HG03045 (cell line): ENCODE results near the gene ALDH1A2.

Experiments used
- ATAC-seq: cut with Tn5 transposase; IDR thresholded peaks from one replicate; pipeline ENCODE4 v1.9.1; 2021; ENCODE audit warnings: mild to moderate bottlenecking, moderate library complexity; ENCODE audit not compliant: unreplicated experiment

Gene ALDH1A2

DNA sequence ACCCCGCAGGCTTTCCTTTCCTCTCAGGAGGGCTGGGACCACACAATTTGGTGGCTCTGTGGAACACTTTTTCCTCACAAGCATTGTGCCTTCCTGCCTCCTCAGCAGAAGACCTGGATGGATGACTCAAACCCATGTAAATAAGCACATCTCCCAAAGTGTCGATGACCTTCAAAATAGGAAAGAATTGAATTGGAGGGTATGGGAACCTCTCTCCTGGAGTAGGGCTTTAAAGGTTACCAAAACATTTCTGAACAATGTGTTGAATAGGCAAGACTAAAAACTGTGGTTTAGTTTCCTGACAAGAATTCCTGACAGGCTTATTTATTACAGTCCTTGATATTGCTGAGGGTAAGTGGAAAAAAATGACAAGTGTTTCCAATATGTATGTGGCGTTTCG lies 118.2 kb downstream of the ALDH1A2 start:
- ATAC-seq: no peak

DNA sequence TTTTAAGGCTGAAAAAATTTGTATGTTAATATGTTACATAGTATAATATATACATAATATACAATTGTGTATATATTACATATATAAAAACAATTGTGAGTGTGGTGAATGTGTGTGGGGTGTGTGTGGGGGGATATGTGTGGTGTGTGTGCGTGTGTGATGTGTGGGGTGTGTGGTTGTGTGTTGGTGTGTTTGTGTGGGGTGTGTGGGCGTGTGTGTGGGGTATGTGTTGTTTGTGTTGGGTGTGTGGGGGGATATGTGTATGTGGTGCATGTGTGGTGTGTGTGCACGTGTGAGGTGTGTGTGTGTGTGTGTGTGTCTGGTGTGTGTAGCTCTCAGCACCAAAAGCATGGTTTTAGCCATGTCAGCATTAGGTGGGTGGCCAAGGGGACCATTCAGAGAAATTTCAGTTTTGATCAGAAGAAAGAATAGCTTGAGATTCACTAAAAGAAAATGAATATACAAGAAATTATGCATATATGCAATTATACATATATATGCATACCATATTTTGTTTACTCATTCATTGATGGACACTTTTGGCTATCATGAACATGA lies 118.9 kb downstream of the ALDH1A2 start:
- ATAC-seq: no peak

DNA sequence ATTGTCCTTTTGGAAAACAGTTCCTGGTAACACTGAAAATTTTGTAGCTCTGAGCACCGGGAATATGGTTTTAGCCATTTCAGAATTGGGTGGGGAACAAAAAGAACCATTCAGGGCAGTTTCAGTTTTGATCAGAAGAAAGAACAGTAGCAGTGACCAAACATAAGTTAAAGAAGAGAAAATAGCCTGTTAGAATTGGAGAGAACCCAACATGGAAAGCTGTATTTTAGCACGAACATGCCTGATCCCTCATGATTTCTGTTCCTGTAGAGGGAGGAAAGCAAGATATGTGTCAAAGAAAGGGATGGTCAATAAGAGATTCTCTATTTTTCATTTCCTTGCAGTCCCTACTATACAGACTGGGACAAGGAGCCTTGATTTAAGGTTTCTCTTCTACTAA lies 119.9 kb downstream of the ALDH1A2 start:
- ATAC-seq: no peak

DNA sequence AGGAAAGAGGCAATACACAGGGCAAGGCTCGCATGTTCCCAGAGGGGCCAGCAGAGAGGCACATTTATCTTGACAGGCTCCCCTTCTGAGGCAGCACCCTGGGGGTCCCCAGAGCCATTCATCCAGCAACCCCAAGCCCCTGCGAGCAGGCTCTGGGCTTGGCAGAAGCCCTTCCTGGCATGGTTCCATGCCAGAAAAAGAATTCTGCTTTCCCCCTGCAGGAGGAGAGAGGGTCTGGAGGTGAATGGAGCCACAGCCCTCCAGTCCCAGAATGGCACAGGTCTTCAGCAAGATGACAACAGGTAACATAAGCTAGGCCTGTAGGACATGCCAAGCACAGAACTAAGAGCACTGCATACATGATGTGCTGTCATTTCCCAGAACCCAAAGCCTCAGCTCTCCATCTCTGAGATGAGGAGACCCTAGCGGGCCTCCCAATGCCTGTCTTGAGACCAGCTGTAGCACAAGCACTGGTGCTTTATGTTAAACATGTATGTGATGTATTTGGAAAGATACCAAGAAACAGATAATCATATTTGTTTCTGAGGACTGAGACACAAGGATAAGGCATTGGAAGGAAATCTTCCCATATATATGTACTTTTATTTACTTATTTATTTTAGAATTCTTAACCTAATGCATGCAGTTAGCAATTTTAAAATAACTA lies 121.6 kb downstream of the ALDH1A2 start:
- ATAC-seq: no peak

DNA sequence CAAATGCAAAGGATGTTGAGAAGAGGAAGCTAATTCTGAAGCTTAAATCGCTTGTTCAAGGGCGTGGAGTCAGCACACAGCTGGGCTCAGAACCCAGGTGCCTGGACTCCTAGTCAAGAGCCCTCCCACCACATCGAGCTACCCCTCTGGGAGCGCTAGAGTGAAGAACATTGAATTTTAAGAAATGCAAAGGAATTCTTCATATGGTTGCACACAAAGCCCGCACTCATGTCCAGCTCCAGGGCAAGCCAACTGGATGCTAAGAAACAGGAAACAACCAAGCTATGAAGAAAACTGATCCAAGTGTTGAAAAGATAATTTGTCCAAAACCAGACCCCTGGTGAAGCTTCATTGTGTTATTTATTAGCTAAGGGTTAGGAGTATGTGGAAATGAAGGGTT lies 122.3 kb downstream of the ALDH1A2 start:
- ATAC-seq: no peak

DNA sequence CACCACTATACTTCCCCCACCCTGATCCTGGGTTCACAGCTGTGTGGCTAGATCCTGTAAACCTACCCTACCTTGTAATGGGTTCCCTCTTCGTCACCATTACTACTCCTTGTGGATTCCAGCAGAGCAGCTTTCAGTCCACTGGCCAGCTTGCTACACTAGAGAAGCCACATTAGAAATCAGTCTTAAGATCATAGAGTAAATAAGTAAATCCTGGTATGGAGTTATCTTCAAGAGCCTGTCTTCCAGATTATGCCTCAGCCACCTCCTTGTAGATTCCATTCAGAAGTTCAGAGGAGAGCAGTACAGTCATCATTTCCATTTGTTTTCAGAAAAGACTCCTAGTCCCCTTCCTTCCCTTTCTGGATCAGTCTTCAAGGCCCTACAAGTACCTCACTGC lies 123.7 kb downstream of the ALDH1A2 start:
- no peak for ATAC-seq

DNA sequence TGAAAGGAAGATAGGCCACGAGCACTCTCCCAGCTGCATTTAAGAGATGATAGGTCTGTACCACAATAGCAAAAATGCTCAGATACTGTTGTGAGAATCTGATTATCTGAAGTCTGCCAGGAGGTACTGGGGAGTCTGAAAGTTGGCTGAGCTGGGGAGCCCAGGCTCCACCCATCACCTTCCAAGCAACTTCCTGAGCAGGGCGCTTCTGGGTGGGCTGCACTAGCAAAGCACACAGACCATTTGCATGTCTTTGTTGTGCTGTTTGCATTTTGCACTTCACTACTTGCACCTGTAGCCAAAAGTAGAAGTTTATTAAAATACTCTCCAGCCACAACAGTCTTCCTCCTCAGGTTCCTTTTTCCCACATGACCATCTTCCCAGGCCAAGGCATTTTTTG lies 133.2 kb downstream of the ALDH1A2 start:
- no peak for ATAC-seq

DNA sequence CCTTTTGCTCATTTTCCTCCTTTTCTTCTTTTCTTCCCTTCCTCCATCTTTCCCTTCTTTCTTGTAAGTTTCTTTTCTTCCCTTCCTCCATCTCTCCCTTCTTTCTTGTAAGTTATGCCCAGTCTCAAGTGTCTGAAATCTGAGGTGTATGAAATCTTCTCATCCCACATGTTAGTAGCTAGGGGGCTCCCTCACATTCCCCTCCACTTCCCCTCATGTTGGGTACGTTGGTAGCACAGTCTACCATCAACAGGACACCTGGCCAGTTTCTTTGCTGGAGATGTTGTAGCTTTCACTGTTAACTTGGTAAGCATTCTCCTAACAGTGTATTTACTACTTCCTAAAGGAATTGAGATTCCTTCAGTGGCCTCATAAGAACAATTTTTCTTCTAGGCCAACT lies 133.9 kb downstream of the ALDH1A2 start:
- no peak for ATAC-seq

DNA sequence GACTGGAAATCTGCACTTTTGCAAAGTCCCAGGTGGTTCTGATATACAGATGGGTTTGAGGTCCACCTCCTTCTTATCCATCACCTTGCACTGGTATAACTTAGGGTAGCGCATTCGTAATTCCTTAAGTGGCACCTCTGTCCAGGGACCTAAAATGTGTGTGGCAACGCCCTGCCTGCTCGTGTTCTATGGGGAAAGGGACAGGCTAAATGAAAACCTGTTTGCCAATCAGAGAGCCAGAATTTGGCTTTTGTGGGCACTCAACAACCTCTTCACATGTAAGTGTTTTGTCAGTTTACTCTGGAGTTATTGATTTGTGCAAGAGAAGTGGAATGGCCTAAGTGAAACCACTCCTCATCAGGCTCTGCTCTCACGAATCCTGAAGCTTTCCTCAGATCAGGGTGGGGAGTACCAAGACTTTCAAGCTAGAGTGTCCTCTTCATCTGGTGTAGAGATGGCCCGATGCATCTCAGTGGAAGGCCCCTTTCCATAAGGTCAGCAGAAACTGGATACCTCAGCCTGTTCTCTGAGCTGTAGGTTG lies 138.3 kb downstream of the ALDH1A2 start:
- ATAC-seq: no peak

DNA sequence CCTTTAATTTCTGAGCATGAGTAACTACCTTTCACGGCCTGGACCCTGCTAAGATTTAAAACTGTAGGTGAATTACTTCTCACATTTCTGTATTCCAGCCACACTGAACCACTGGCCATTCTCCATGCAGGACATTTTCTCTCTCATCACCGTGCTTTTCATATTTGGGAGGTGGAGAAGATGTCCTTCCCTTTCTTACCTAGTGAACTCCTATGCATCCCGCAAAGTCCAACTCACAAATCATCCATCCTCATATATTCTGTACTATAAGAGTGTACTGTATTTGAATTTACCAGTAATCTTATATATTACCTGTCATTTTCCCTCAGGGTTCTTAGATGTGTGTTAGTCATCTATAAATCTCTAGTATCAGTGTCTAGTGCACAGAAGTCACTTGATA lies 139.9 kb downstream of the ALDH1A2 start:
- no peak for ATAC-seq

DNA sequence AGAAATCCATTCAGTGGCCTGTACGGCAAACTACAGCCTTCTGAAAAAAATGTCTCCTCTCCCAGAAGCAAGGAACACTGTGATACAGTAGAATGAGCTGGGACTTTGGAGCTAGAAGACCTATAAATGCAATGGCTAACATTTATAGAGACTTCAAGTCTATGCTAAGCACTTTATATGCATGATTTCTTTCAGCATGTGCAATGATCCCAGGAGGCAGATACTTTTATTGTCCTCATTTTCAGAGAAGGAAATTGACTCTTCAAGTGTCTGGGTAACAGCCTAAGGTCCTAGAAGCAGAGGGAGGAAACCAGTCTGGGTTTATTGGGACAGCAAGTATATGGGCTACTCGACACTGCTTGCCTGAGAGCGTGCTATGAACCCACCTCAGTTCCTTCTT lies 140.9 kb downstream of the ALDH1A2 start:
- ATAC-seq: no peak

DNA sequence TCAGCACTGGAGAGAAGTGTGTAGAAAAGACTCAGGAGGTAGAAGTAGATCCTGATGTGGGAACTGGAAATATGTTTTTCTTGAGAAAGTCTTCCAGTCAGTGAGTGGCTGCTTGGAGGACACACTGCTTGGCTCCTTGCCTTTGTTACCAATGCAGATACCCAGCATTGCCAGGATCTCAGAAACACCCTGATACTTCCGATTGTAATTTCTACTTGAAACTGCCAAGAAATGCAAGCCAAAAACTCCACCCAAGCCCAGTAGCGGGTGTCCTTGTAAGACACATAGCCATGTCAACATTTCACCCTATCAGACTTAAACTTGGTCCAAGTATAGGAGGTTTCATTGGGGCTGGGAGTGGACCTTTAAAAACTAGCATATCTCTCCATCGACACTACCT lies 141.8 kb downstream of the ALDH1A2 start:
- no peak for ATAC-seq

DNA sequence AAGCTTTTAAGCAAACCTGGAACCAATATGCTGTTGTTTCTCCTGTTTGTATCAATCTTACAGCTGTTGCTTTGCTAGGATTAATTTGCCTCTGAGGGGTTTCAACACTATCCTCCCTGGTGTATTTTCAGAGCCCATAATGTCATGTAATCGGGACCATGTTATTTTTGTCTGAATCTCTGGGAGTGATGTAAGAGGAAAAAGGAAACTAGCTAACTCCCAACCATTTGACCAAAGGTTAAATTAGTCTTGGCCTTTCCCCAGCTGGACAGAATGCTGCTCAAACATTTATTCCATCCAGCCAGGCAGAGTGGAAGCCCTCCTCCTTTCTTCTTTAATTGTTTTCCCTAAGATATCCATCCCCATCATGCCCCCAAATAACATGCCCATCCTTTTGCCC lies 142.2 kb downstream of the ALDH1A2 start:
- no peak for ATAC-seq

DNA sequence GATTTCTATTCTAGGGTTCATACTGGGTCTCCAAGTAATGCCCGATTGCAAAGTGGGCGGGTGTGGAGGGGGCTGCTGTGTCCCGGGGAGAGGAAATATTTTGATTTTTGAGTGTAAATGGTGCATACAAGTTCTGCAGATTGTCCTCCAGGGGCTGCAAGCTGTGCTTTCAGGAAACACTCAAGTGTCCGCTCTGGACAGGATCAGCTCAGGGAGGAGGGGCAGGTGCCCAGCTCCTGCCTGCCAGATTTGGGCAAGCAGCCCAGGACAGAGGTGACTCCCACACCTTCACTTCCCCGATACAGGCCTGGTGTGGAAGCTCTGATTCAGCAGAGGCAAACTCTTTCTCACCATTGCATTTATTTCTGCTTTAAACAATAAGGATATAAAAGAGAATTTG lies 142.7 kb downstream of the ALDH1A2 start:
- no peak for ATAC-seq

DNA sequence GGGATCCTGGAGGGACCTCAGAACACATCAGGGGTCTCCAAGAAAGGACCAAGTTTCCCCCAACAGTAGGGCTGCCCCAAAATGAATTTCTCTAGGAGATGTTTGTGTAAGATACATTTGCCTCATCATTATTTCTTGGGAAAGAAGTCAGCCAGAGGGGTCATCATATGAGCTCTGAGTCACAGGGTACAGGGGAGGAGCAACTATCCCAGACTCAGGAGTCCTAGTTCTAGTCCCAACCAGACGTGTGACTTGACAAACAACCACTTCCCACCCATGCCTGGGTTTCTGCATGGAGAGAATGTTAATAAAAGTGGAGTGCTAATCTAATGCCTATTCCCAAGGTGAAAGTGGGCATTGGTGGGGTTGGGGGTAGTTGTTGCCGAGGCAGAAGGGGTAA lies 144.1 kb downstream of the ALDH1A2 start:
- ATAC-seq: no peak

DNA sequence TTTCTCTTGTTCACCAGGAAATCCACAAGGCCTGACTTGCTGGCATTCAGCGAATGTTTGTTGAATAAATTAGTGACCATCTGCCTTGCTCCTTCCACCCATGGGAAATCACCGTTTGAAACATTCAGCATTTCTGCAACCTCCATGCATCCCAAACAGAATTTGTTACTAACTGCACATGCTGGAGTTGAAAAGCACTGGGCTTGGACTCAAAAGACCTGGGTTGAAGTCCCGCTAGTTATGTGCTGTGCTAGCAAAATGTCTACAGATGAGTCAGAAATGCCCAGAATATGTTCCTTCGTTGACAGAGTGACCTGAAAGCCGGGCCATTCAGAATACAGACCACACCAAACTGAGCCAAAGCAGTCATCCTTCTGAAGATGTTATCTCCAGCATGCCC lies 144.6 kb downstream of the ALDH1A2 start:
- ATAC-seq: no peak

DNA sequence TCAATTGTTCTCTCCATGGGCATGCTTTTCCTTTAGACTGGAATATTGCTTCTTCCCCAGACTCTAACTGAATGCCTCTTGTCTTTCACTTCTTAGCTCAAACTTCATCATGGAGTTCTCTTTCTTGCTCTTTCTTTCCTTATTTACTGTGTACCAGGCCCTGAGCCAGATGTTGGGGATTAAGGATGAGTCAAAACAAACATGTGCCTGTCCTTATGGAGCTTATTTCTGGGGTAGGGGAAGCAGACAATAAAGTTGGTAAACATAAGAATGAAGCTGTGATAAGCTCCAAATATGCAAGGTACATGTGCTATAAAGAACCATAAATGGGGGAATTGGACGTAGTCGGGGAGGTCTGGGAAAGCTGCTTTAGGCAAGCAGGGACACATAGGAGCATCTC lies 145.8 kb downstream of the ALDH1A2 start:
- no peak for ATAC-seq

DNA sequence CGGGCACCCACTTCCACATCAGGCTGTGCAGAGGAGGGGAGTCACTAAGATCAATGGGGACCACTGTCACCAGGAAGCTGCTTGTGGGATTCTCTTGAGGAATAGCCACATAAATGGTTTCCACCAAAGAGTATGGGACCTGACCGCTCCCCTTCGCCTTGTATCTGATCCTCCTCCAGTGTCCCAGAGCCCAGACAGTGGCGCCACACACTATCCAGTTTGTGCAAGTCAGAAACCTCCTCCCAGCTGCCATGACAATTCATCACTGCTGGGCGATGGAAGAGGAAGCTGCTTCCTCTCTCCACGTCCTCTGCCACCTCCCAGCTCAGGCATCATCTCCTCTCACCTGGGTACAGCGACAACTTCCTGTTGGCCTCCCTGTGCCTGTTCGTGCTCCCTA lies 147.5 kb downstream of the ALDH1A2 start:
- no peak for ATAC-seq

DNA sequence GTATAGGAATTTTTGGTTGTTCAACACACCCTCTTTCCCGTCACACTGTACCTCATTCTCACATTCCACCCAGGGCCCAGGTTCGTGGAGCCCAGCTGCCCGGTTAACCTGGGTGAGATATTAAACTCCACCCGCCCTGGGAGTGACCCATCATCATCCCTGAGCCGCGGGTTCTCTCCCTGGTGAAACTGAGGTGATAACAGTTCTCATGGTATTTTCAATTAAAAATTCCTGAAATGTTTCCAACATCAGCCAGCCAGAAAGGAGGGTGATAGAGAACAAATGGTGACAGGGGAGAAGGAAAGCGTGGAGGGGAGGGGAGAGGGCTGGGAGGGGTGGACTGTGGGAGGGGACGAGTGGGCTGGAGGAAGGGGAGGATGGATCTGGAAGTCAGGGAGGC lies 148.8 kb downstream of the ALDH1A2 start:
- ATAC-seq: no peak

DNA sequence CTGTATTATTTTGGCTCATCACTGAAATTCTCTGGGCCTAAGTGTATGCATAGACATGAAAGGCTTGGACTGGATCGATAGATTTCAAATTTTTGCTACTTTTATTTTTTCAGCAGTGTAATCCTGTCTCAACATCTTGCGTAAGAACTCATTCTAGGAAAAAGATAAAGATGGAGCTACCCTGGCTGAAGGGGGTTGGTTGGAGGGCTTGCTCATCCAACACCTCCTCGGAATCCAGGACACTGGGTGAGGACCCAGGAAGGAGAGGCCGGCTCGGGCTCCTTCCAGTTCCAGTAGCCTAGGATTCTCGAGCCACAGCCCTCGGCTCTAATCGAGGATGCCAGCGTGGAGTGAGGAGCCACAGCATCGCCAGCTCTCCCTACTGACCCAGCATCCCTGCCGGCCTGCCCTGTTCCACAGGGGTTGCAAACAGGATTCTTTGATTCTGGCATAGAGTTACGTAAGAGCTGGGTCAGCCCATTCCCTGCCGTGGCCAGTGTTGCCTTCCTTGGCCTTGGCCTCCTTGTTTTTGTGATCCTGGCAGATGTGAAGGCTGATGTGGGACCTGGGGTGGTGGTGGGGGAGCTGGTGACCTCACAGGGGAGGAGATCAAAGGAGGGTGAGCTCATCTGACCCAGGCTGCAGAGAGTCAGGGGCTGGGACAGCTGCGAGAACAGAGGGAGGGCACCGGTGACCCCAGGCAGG lies 149.5 kb downstream of the ALDH1A2 start:
- ATAC-seq: no peak

DNA sequence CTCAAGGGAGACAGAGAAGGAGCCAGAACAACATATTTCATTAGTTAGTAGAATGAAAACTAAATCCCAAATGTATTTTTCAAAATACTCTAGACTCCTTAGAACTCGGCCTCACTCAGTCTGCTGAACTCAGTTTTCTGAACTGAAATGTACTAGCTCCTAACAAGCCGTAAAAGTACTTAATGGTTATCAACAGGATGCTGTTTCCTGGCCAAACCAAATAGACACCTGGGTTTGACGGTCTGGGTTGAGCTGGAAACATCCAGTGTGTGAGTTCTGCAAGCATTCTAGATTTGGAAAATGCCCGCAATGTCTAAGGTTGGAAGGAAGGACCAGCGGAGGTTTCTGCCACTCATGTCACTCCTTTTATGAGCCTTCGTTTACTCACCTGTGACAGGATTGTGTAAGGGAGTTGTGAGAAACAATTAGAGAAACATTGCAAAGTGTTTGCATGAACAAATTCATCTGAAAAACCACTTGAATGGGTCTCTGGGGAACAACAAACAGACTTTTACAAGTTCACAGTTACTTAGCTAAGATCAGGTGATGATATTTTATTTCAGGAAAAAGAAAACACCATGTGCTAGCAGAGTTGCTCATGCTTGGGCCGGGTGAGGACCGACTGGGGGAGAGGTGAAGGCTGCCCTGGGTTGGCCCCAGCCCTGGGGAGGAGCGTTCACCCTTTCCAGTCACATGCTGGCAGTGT lies 151.0 kb downstream of the ALDH1A2 start:
- ATAC-seq: no peak

DNA sequence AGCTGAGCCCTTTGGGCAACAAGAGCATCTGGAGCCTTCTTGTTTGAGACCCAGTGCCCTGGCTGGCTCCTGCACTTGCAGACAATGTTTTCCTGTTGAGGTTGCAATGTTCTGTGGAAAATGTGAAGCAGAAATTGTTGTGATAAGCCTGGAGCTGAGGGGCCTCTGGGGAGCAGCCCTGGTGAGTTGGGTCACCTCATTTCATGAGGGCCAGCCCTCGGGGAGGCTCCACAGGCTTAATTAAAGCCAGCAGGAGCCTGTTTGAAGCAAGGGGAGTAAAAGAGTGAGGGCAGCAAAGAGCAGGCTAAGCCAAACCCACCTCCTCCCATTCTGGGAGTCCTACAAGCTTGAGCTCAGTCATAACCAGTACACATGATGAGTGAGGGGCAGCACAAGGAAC lies 154.3 kb downstream of the ALDH1A2 start:
- no peak for ATAC-seq
